HepG2 (cell line): Measurements from ENCODE around the gene DNMT1. TPM values are rescaled to one million over a fixed set of nuclear protein-coding genes. Genes with fewer than 3 reads are reported as not detected.

Source experiments
- ARID2 ChIP-seq: sonication (generic); formaldehyde crosslinking; IDR thresholded peaks from 2 replicates; pipeline ENCODE4 v1.8.1; 2022; ENCODE audit warnings: mild to moderate bottlenecking, missing genetic modification reagents, borderline replicate concordance
- HMGXB4 ChIP-seq, 2 experiments: sonication (generic) in 1 of 2; formaldehyde crosslinking in 1 of 2; IDR thresholded peaks; 2 replicates each; pipeline versions ENCODE4 v1.4.0 to v1.6.1; 2018 to 2020; ENCODE audit warnings: missing genetic modification reagents in 2 of 2, borderline replicate concordance in 1 of 2, low read depth in 1 of 2, mild to moderate bottlenecking in 1 of 2, missing biosample characterization in 1 of 2
- HNRNPLL ChIP-seq: fragments of 200-400 bp; formaldehyde crosslinking; IDR thresholded peaks from 2 replicates; pipeline ENCODE4 v1.6.1; 2017; ENCODE audit warnings: mild to moderate bottlenecking, low read depth, low read length; ENCODE audit not compliant: poor library complexity, severe bottlenecking
- KAT7 ChIP-seq: IDR thresholded peaks from 2 replicates; pipeline ENCODE4 v1.6.1; 2018; ENCODE audit warnings: borderline replicate concordance, missing compliant biosample characterization
- NRL ChIP-seq: sonication (generic); formaldehyde crosslinking; IDR thresholded peaks from 2 replicates; pipeline ENCODE4 v1.5.0; 2020; ENCODE audit warnings: missing genetic modification reagents, mild to moderate bottlenecking, moderate library complexity, borderline replicate concordance
- PAWR ChIP-seq: sonication (generic); formaldehyde crosslinking; IDR thresholded peaks from 2 replicates; pipeline ENCODE4 v1.4.0; 2020; ENCODE audit warnings: missing genetic modification reagents, mild to moderate bottlenecking, borderline replicate concordance
- ZBTB33 ChIP-seq: sonication (generic); formaldehyde crosslinking; IDR thresholded peaks from 2 replicates; pipeline ENCODE4 v1.4.0; 2020; ENCODE audit warnings: missing genetic modification reagents
- ZFAT ChIP-seq: sonication (generic); formaldehyde crosslinking; conservative IDR thresholded peaks from 2 replicates; pipeline ENCODE4 v1.8.1; 2023; ENCODE audit warnings: missing genetic modification reagents, inconsistent platforms
- ZFP1 ChIP-seq: IDR thresholded peaks from 2 replicates; pipeline ENCODE4 v1.6.1; 2016
- ZFP36L2 ChIP-seq: sonication (generic); formaldehyde crosslinking; IDR thresholded peaks from 2 replicates; pipeline ENCODE4 v1.4.0; 2020; ENCODE audit warnings: missing genetic modification reagents
- ZFP37 ChIP-seq: sonication (generic); formaldehyde crosslinking; IDR thresholded peaks from 2 replicates; pipeline ENCODE4 v1.4.0; 2020; ENCODE audit warnings: missing genetic modification reagents, borderline replicate concordance
- ZNF256 ChIP-seq: sonication (generic); formaldehyde crosslinking; conservative IDR thresholded peaks from 2 replicates; pipeline ENCODE4 v1.4.0; 2020; ENCODE audit warnings: missing genetic modification reagents
- ZNF44 ChIP-seq: sonication (generic); formaldehyde crosslinking; IDR thresholded peaks from 2 replicates; pipeline ENCODE4 v1.5.1; 2020; ENCODE audit warnings: mild to moderate bottlenecking, missing genetic modification reagents
- ZNF850 ChIP-seq: sonication (generic); formaldehyde crosslinking; conservative IDR thresholded peaks from 2 replicates; pipeline ENCODE4 v1.9.0; 2021; ENCODE audit warnings: mild to moderate bottlenecking, missing genetic modification reagents
- ZSCAN5A ChIP-seq: sonication (generic); formaldehyde crosslinking; IDR thresholded peaks from 2 replicates; pipeline ENCODE4 v1.8.0; 2022; ENCODE audit warnings: mild to moderate bottlenecking, missing genetic modification reagents, borderline replicate concordance
- polyA plus RNA-seq, 8 experiments: library from polyadenylated mRNA; depleted of rRNA in 3 of 8; stranded (reverse) in 7 of 8; unstranded in 1 of 8; fragments of >200 nt; fragmentation: Illumina TruSeq in 4 of 8; extraction: Trizol in 4 of 8; gene quantifications; 2 replicates each; pipeline versions ENCODE4 v1.2.1 to v1.2.3, GENCODE V29; 2011 to 2016; ENCODE audit warnings: low read depth in 4 of 8, missing spikeins in 1 of 8, mixed read lengths in 1 of 8; ENCODE audit not compliant: insufficient read depth in 1 of 8
- total RNA-seq, 5 experiments: library from RNA; depleted of rRNA; stranded (reverse); fragments of >200 nt; fragmentation: Illumina TruSeq; extraction: Trizol; gene quantifications; 2 replicates each; pipeline ENCODE4 v1.2.3, GENCODE V29; 2016; ENCODE audit warnings: low read depth in 1 of 5

DNMT1 gene
- total and polyA plus RNA-seq, 2 of the 13 experiments (the other 11 are each of a cell fraction or from before 2014, with no cell fraction given), result 31.2 to 91.1 TPM

- TF ChIP-seq ZBTB33 (CRISPR knock-in tag) (no peak), ARID2 (CRISPR knock-in tag) (no peak), ZNF256 (no peak), ZFAT (CRISPR knock-in tag) (no peak), ZFP1 (CRISPR knock-in tag) (no peak), KAT7 (CRISPR knock-in tag) (no peak), HNRNPLL (peak; percentile 17), ZNF850 (CRISPR knock-in tag) (no peak), ZFP36L2 (CRISPR knock-in tag) (no peak), ZNF44 (CRISPR knock-in tag) (no peak), HMGXB4 (CRISPR knock-in tag; IDR thresholded peaks at IDR 0.05; ENCODE audit: borderline replicate concordance in 1 of 2, low read depth in 1 of 2) (0 out of 4 replicates have a peak, but pooled peaks of 1 of the 2 experiments have one; percentile 15), NRL (no peak), ZSCAN5A (no peak), ZFP37 (CRISPR knock-in tag) (no peak), PAWR (CRISPR knock-in tag) (no peak)
Measured at GRCh38 chr19:10230173-10230860, 35.6 kb upstream of the DNMT1 start (continued).
